Loucy (cell line): ENCODE results near the gene ST3GAL3.
A peak's percentile ranks its signal among the peaks of the same experiment; 100 is the strongest.

Experiments
- H2AFZ ChIP-seq: fragments of 200-600 bp; sonication (generic); 2 replicates; pipeline ENCODE4 v1.6.0; 2016; ENCODE audit warnings: antibody characterized with exemption, mild to moderate bottlenecking, low read length, moderate library complexity
- H3F3A ChIP-seq: fragments of 200-600 bp; 2 replicates; pipeline ENCODE4 v1.6.0; 2016; ENCODE audit warnings: antibody characterized with exemption, low read depth, mild to moderate bottlenecking
- H3K27me3 ChIP-seq: fragments of 200-600 bp; sonication (generic); 2 replicates; pipeline ENCODE4 v1.6.1; 2014; ENCODE audit warnings: low read length, mild to moderate bottlenecking; ENCODE audit not compliant: insufficient read depth, poor library complexity, severe bottlenecking
- H3K36me3 ChIP-seq: fragments of 200-600 bp; sonication (generic); 2 replicates; pipeline ENCODE4 v1.6.1; 2016; ENCODE audit warnings: low read length; ENCODE audit not compliant: insufficient read depth
- H3K4me1 ChIP-seq: fragments of 200-600 bp; sonication (generic); 2 replicates; pipeline ENCODE4 v1.5.1; 2014; ENCODE audit warnings: low read length, mild to moderate bottlenecking; ENCODE audit not compliant: insufficient read depth, poor library complexity, severe bottlenecking
- H3K4me2 ChIP-seq: fragments of 200-600 bp; sonication (generic); 2 replicates; pipeline ENCODE4 v1.6.0; 2014; ENCODE audit warnings: antibody characterized with exemption, low read length, low read depth, mild to moderate bottlenecking; ENCODE audit not compliant: poor library complexity, severe bottlenecking
- H3K4me3 ChIP-seq: fragments of 200-600 bp; sonication (generic); 2 replicates; pipeline ENCODE4 v1.5.1; 2014; ENCODE audit warnings: low read length, mild to moderate bottlenecking, mixed read lengths; ENCODE audit not compliant: poor library complexity, severe bottlenecking
- H3K79me2 ChIP-seq: fragments of 200-600 bp; sonication (generic); 2 replicates; pipeline ENCODE4 v1.6.1; 2014; ENCODE audit warnings: low read length; ENCODE audit not compliant: insufficient read depth
- H3K9ac ChIP-seq: fragments of 200-600 bp; sonication (generic); 2 replicates; pipeline ENCODE4 v1.6.0; 2014; ENCODE audit warnings: mild to moderate bottlenecking, low read depth, low read length, moderate library complexity; ENCODE audit not compliant: poor library complexity, severe bottlenecking
- H3K9me2 ChIP-seq: fragments of 200-600 bp; sonication (generic); replicated peaks from 2 replicates; pipeline ENCODE4 v1.6.1; 2016; ENCODE audit warnings: low read depth, low read length, mixed read lengths
- H3K9me3 ChIP-seq: fragments of 200-600 bp; sonication (generic); 2 replicates; pipeline ENCODE4 v1.6.1; 2014; ENCODE audit warnings: mild to moderate bottlenecking, antibody characterized with exemption, low read length, low read depth; ENCODE audit not compliant: insufficient read depth
- H4K20me1 ChIP-seq: fragments of 200-600 bp; sonication (generic); 2 replicates; pipeline ENCODE4 v1.6.0; 2014; ENCODE audit warnings: antibody characterized with exemption, low read length, mild to moderate bottlenecking; ENCODE audit not compliant: insufficient read depth, poor library complexity, severe bottlenecking
- EZH2phosphoT487 ChIP-seq: fragments of 200-600 bp; IDR thresholded peaks from 2 replicates; pipeline ENCODE4 v1.6.1; 2018; ENCODE audit warnings: antibody characterized with exemption, mild to moderate bottlenecking, moderate library complexity, borderline replicate concordance
- TF ChIP-seq, protein P1 (sequence below): fragments of 200-600 bp; sonication (generic); conservative IDR thresholded peaks from 2 replicates; pipeline ENCODE4 v1.5.1; 2014; ENCODE audit warnings: mild to moderate bottlenecking, antibody characterized with exemption, low read length

Gene ST3GAL3

DNA sequence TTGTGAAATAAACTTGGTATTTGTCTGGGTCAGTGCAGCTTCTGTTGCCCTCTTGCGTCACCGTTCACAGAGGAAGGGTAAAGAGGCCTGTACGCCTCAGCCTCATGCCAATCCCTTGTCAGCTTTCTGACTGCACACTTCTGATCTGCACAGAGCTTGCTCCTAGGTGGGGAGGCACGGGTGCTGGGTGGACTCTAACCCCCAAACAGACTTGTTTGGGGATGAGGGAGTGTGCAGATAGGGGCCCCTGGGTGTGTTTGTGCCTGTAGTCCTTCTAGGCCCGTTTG lies 270.9 kb downstream of the ST3GAL3 start:
- no peaks in the 10 kb centered on the region for H3K9me2 ChIP-seq
- no peaks in the 10 kb centered on the region for H3K27me3 ChIP-seq
- peaks cover 36% of the 10 kb centered on the region for H4K20me1 ChIP-seq
- H3K9ac ChIP-seq: peak overlapping the region; percentile 72
- H3K4me1 ChIP-seq: peaks cover 54% of the 10 kb centered on the region
- peak overlapping the region; percentile 78 for H3K4me3 ChIP-seq
- peak overlapping the region; percentile 93 for H3K4me2 ChIP-seq
- H3K9me3 ChIP-seq: no peaks in the 10 kb centered on the region
- no peaks in the 10 kb centered on the region; the same call in 1 of the 2 replicates for H3F3A ChIP-seq
- no peaks in the 10 kb centered on the region for H3K36me3 ChIP-seq
- H2AFZ ChIP-seq: no peak overlapping the region
- H3K79me2 ChIP-seq: peaks cover 47% of the 10 kb centered on the region
- no peak for TF ChIP-seq EZH2phosphoT487
- TF ChIP-seq, protein P1, sequence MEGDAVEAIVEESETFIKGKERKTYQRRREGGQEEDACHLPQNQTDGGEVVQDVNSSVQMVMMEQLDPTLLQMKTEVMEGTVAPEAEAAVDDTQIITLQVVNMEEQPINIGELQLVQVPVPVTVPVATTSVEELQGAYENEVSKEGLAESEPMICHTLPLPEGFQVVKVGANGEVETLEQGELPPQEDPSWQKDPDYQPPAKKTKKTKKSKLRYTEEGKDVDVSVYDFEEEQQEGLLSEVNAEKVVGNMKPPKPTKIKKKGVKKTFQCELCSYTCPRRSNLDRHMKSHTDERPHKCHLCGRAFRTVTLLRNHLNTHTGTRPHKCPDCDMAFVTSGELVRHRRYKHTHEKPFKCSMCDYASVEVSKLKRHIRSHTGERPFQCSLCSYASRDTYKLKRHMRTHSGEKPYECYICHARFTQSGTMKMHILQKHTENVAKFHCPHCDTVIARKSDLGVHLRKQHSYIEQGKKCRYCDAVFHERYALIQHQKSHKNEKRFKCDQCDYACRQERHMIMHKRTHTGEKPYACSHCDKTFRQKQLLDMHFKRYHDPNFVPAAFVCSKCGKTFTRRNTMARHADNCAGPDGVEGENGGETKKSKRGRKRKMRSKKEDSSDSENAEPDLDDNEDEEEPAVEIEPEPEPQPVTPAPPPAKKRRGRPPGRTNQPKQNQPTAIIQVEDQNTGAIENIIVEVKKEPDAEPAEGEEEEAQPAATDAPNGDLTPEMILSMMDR: no peak

DNA sequence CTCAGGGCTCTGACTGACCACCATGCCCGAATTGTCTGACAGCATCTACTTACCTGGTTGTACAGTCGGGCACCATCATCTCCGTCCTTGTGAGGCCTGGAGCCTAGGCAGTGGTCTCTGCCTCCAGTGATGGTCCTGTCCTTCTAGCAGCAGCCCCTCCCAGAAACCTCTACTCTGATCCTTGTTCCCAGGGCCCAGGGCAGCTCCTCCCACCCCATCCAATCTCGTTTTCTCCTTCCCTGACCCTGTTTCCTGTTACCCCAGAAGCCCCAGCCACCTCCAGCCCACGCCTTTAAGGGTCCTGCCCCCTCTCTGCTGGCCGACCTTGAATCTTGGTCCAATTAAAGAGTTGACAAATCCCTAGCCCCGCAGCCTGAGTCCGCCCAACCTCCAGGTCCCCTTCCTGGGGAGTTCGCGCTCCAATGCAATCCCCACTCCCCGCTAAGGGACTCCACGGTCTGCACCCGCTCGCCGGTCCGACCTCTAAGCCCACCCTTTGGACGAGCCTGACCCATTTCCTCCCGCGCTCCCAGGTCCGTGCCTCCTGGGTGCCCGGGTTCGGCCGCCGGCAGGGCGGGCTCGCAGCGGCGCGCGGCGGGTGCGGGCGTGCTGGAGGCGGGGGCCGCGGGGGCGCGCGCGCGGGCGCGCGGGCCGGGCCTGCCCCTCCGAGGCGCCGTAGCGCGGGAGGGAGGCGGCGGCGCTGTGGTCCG lies 271.4 kb downstream of the ST3GAL3 start, which contains the start of gene B4GALT2:
Gene B4GALT2 (plus strand): TSS at position 660 of the 710 bp plus-strand sequence. CDS start 1,951 bp downstream, outside the sequence.
- H3K9me3 ChIP-seq: no peaks in the 10 kb centered on the region
- peaks cover 47% of the 10 kb centered on the region for H3K79me2 ChIP-seq
- H3K4me3 ChIP-seq: peak within 1 kb of the TSS; percentile 78
- no peaks in the 10 kb centered on the region for H3K27me3 ChIP-seq
- TF ChIP-seq EZH2phosphoT487: no peak
- TF ChIP-seq, protein P1: no peak
- peaks cover 36% of the 10 kb centered on the region for H4K20me1 ChIP-seq
- H3K36me3 ChIP-seq: no peaks in the 10 kb centered on the region
- H3K4me1 ChIP-seq: peaks cover 51% of the 10 kb centered on the region
- H2AFZ ChIP-seq: peak within 1 kb of the TSS; percentile 59; the same call in 1 of the 2 replicates
- peak within 1 kb of the TSS; percentile 81 for H3K9ac ChIP-seq
- no peaks in the 10 kb centered on the region for H3K9me2 ChIP-seq
- no peaks in the 10 kb centered on the region; the same call in 1 of the 2 replicates for H3F3A ChIP-seq
- H3K4me2 ChIP-seq: peak within 1 kb of the TSS; percentile 93

DNA sequence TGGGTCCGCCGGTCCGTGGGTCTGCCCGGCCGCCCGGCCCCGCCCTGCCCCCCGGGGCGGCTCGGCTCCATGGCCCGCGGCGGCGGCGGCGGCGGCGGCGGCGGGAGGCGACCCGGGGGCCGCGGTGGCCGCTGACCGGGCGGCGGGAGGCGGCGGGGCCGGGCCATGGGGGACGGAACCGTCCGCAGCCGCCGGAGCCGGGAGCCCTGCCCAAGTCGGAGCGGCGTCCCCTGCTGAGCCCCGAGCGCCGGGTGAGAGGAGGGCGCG lies 271.9 kb downstream of the ST3GAL3 start:
- no peaks in the 10 kb centered on the region for H3K9me2 ChIP-seq
- peaks cover 36% of the 10 kb centered on the region for H4K20me1 ChIP-seq
- peak overlapping the region; percentile 81 for H3K9ac ChIP-seq
- TF ChIP-seq, protein P1: no peak
- TF ChIP-seq EZH2phosphoT487: no peak
- H3K4me3 ChIP-seq: peak overlapping the region; percentile 74
- peak overlapping the region; percentile 70 for H3K4me2 ChIP-seq
- no peaks in the 10 kb centered on the region for H3K27me3 ChIP-seq
- peak overlapping the region; percentile 59; the same call in 1 of the 2 replicates for H2AFZ ChIP-seq
- H3K79me2 ChIP-seq: peaks cover 47% of the 10 kb centered on the region
- peaks cover 47% of the 10 kb centered on the region for H3K4me1 ChIP-seq
- H3K9me3 ChIP-seq: no peaks in the 10 kb centered on the region
- H3K36me3 ChIP-seq: no peaks in the 10 kb centered on the region
- no peaks in the 10 kb centered on the region for H3F3A ChIP-seq
